ENCODE measurements around the gene GPR150. TPM values are rescaled to one million over a fixed set of nuclear protein-coding genes. Genes with fewer than 3 reads are reported as not detected.
A peak's percentile ranks its signal among the peaks of the same experiment; 100 is the strongest.

GPR150 gene
- total and polyA plus RNA-seq, 2 experiments from 2014 or later: 0.10 to 0.21 TPM

- no peak for TF ChIP-seq ZNF462 (CRISPR knock-in tag; IDR thresholded peaks at IDR 0.05)
- TF ChIP-seq JUNB (IDR thresholded peaks at IDR 0.05; ENCODE audit: unreplicated experiment): no peak
- TF ChIP-seq REST (IDR thresholded peaks at IDR 0.05; ENCODE audit: unreplicated experiment): no peak
- no peak for TF ChIP-seq ZNF331 (CRISPR knock-in tag; IDR thresholded peaks at IDR 0.05; ENCODE audit: low read depth)
- no peak for TF ChIP-seq EZH2phosphoT487 (IDR thresholded peaks at IDR 0.05; ENCODE audit: unreplicated experiment)
Observed at GRCh38 chr5:95669540-95669939, 49.7 kb downstream of the GPR150 start (continued).

GRCh38 chr5:95669985-95670384 is 50.1 kb downstream of the GPR150 start:
- ATAC-seq (no peak), DNase-seq (ENCODE audit: low spot score) (no peak)
- no peaks in the 10 kb centered on the region for H3K4me1 Mint-ChIP-seq
- Histone ChIP-seq H3K36me3 (ENCODE audit: insufficient read depth) (no peaks in the 10 kb centered on the region), H3K4me3 (no peak overlapping the region), H3K27ac (ENCODE audit: low read depth) (no peak overlapping the region), H3K4me2 (no peak overlapping the region), H3F3A (replicated peaks; ENCODE audit: low read depth) (no peaks in the 10 kb centered on the region), H4K20me1 (replicated peaks; ENCODE audit: insufficient read depth) (no peaks in the 10 kb centered on the region), H3K9me2 (ENCODE audit: insufficient read depth) (no peaks in the 10 kb centered on the region), H3K4me1 (ENCODE audit: insufficient read depth) (no peaks in the 10 kb centered on the region), H2AFZ (peak overlapping the region; percentile 57; the same call in 1 of the 2 replicates), H3K79me2 (replicated peaks; ENCODE audit: insufficient read depth) (no peaks in the 10 kb centered on the region), H3K27me3 (ENCODE audit: insufficient read depth) (no peaks in the 10 kb centered on the region)
- H3K4me3 Mint-ChIP-seq: no peak overlapping the region
- H3K27me3 Mint-ChIP-seq (ENCODE audit: insufficient read depth, low read depth, poor library complexity): no peaks in the 10 kb centered on the region
- no peaks in the 10 kb centered on the region for H3K36me3 Mint-ChIP-seq (ENCODE audit: low read depth)
- H3K27ac Mint-ChIP-seq: no peak overlapping the region
- TF ChIP-seq EZH2 (IDR thresholded peaks at IDR 0.05; ENCODE audit: low read depth, unreplicated experiment) (no peak), CTCF (conservative IDR thresholded peaks at IDR 0.05; ENCODE audit: low read depth in 2 of 2) (0 out of 4 replicates have a peak, but pooled peaks of 1 of the 2 experiments have one; percentile 2)
- no peaks in the 10 kb centered on the region; the same call in 2 of the 3 replicates for H3K9me3 Mint-ChIP-seq
